NCI-H82 treated with DMSO at 0.1 percent for 48 hours (cell line): Measurements from ENCODE around the gene THBS2.
"Not testable (repeated sequence)": the region's sequence is repeated elsewhere in the genome, so short reads cannot be mapped to it uniquely, and the experiment has no call there.

Experiments used
- DNase-seq: peaks from one replicate; lab custom pipeline; 2025; ENCODE audit not compliant: unreplicated experiment; lab: John Stamatoyannopoulos, UW

THBS2 gene

GRCh38 chr6:169253337-169254238, at the start of gene THBS2:
TSS of gene THBS2 (minus strand) at chr6:169253846. CDS start at chr6:169250784, 3,062 bp downstream.
- no peak for DNase-seq

GRCh38 chr6:169302716-169303115, 49.1 kb upstream of the THBS2 start:
- no peak for DNase-seq

- DNase-seq, result no peak
Observed at GRCh38 chr6:169302255-169302654, 48.6 kb upstream of the THBS2 start.

GRCh38 chr6:169300916-169301315, 47.3 kb upstream of the THBS2 start:
- no peak for DNase-seq

GRCh38 chr6:169298626-169299025, 45.0 kb upstream of the THBS2 start:
- not testable (repeated sequence) for DNase-seq

- DNase-seq, result no peak
Observed at GRCh38 chr6:169296622-169297021, 43.0 kb upstream of the THBS2 start.

GRCh38 chr6:169296170-169296569, 42.5 kb upstream of the THBS2 start:
- DNase-seq, result no peak

- DNase-seq, result no peak
Observed at GRCh38 chr6:169293196-169293595, 39.5 kb upstream of the THBS2 start.

GRCh38 chr6:169292338-169293124, 38.9 kb upstream of the THBS2 start:
- no peak for DNase-seq

GRCh38 chr6:169291646-169292337, 38.1 kb upstream of the THBS2 start:
- no peak for DNase-seq

GRCh38 chr6:169291148-169291547, 37.5 kb upstream of the THBS2 start:
- no peak for DNase-seq

- DNase-seq, result no peak
Observed at GRCh38 chr6:169289619-169290339, 36.1 kb upstream of the THBS2 start.

- DNase-seq, result no peak
Observed at GRCh38 chr6:169289257-169289618, 35.6 kb upstream of the THBS2 start.

GRCh38 chr6:169288591-169288990, 34.9 kb upstream of the THBS2 start:
- DNase-seq, result no peak

- no peak for DNase-seq
Observed at GRCh38 chr6:169287675-169288074, 34.0 kb upstream of the THBS2 start.

- DNase-seq, result no peak
Observed at GRCh38 chr6:169286961-169287360, 33.3 kb upstream of the THBS2 start.

- no peak for DNase-seq
Observed at GRCh38 chr6:169285165-169285564, 31.5 kb upstream of the THBS2 start.

GRCh38 chr6:169283924-169284323, 30.3 kb upstream of the THBS2 start:
- DNase-seq, result no peak

GRCh38 chr6:169282043-169282442, 28.4 kb upstream of the THBS2 start:
- DNase-seq, result no peak

GRCh38 chr6:169277619-169278018, 24.0 kb upstream of the THBS2 start:
- no peak for DNase-seq

- no peak for DNase-seq
Observed at GRCh38 chr6:169274781-169275180, 21.1 kb upstream of the THBS2 start.
